Cardiac muscle cell (in vitro differentiated cells and primary cell): ENCODE measurements around the gene MEA1. TPM values are rescaled to one million over a fixed set of nuclear protein-coding genes. Genes with fewer than 3 reads are reported as not detected.

Experiments used
- DNase-seq, 2 donors: peaks; one replicate each; pipeline versions ENCODE4 v3.0.0 to v3.0.0-alpha.2; 2010 to 2017; ENCODE audit warnings: low read depth in 1 of 2, low spot score in 1 of 2
- H3K27ac ChIP-seq: fragments of 200-600 bp; sonication (generic); 2 replicates; pipeline ENCODE4 v1.5.1; 2016
- H3K27me3 ChIP-seq: fragments of 200-600 bp; sonication (generic); 2 replicates; pipeline ENCODE4 v1.6.0; 2016; ENCODE audit warnings: control low read depth
- H3K36me3 ChIP-seq: fragments of 200-600 bp; sonication (generic); 2 replicates; pipeline ENCODE4 v1.5.1; 2016; ENCODE audit warnings: control low read depth
- H3K4me1 ChIP-seq: fragments of 200-600 bp; sonication (generic); 2 replicates; pipeline ENCODE4 v1.8.1; 2017; ENCODE audit warnings: low read depth, mild to moderate bottlenecking, mixed run types
- H3K4me3 ChIP-seq: fragments of 200-600 bp; sonication (generic); 2 replicates; pipeline ENCODE4 v1.5.1; 2016; ENCODE audit warnings: mild to moderate bottlenecking
- H3K9me3 ChIP-seq: fragments of 200-600 bp; sonication (generic); 2 replicates; pipeline ENCODE4 v1.5.1; 2017; ENCODE audit warnings: low read depth, mild to moderate bottlenecking, control low read depth
- CTCF ChIP-seq: IDR thresholded peaks from 2 replicates; pipeline ENCODE4 v1.5.1; 2012; ENCODE audit warnings: low read depth, mild to moderate bottlenecking, low read length
- polyA plus RNA-seq: library from polyadenylated mRNA; unstranded; fragments of >200 nt; fragmentation: Nextera tagmentation; extraction: Ambion mirVana; gene quantifications from 2 replicates; pipeline ENCODE4 v1.2.1, GENCODE V29; 2016
- total RNA-seq: library from RNA; depleted of rRNA; stranded (reverse); fragments of >200 nt; gene quantifications from 2 replicates; pipeline ENCODE4 v1.2.3, GENCODE V29; 2016

The MEA1 gene
- total and polyA plus RNA-seq, 2 experiments from 2014 or later: 98.8 to 227 TPM

- Histone ChIP-seq H3K9me3 (no peaks in the 10 kb centered on the region), H3K27ac (no peak overlapping the region), H3K4me3 (no peak overlapping the region), H3K4me1 (no peaks in the 10 kb centered on the region), H3K36me3 (peaks cover 4% of the 10 kb centered on the region), H3K27me3 (no peaks in the 10 kb centered on the region)
- no peak for DNase-seq
- TF ChIP-seq CTCF: no peak
Observed at GRCh38 chr6:42969431-42969830, 44.3 kb downstream of the MEA1 start.

- Histone ChIP-seq H3K36me3 (peaks cover 4% of the 10 kb centered on the region), H3K4me3 (no peak overlapping the region), H3K27ac (no peak overlapping the region), H3K4me1 (peaks cover 4% of the 10 kb centered on the region), H3K9me3 (no peaks in the 10 kb centered on the region), H3K27me3 (no peaks in the 10 kb centered on the region)
- no peak for DNase-seq
- no peak for TF ChIP-seq CTCF
Observed at GRCh38 chr6:42968783-42969182, 45.0 kb downstream of the MEA1 start.

GRCh38 chr6:42968126-42968701 lies 45.5 kb downstream of the MEA1 start:
- Histone ChIP-seq H3K9me3 (no peaks in the 10 kb centered on the region), H3K4me1 (peaks cover 4% of the 10 kb centered on the region), H3K27me3 (no peaks in the 10 kb centered on the region), H3K27ac (no peak overlapping the region), H3K4me3 (no peak overlapping the region), H3K36me3 (peaks cover 4% of the 10 kb centered on the region)
- no peak for TF ChIP-seq CTCF
- DNase-seq: no peak

- DNase-seq: no peak
- Histone ChIP-seq H3K4me3 (no peak overlapping the region), H3K9me3 (no peaks in the 10 kb centered on the region), H3K4me1 (peaks cover 4% of the 10 kb centered on the region), H3K27ac (no peak overlapping the region), H3K27me3 (no peaks in the 10 kb centered on the region), H3K36me3 (peaks cover 4% of the 10 kb centered on the region)
- no peak for TF ChIP-seq CTCF
Observed at GRCh38 chr6:42967228-42967627, 46.5 kb downstream of the MEA1 start.

GRCh38 chr6:42966571-42966970 lies 47.2 kb downstream of the MEA1 start:
- H3K36me3 ChIP-seq: peaks cover 4% of the 10 kb centered on the region

More at GRCh38 chr6:42966571-42966970, 47.2 kb downstream of the MEA1 start:
- no peak overlapping the region for H3K4me3 ChIP-seq
- no peak for TF ChIP-seq CTCF
- H3K9me3 ChIP-seq: no peaks in the 10 kb centered on the region
- no peak overlapping the region for H3K27ac ChIP-seq
- H3K4me1 ChIP-seq: peaks cover 4% of the 10 kb centered on the region
- DNase-seq: no peak
- H3K27me3 ChIP-seq: no peaks in the 10 kb centered on the region
